GM12874 (cell line): ENCODE results near the gene RCN1.

Experiments
- CTCF ChIP-seq: IDR thresholded peaks from 2 replicates; pipeline ENCODE4 v1.5.1; 2011; ENCODE audit warnings: low read depth, mild to moderate bottlenecking, control low read depth, low read length, moderate library complexity; ENCODE audit not compliant: insufficient read depth

RCN1 gene

GRCh38 chr11:32137869-32138268 is 47.0 kb downstream of the RCN1 start:
- no peak for TF ChIP-seq CTCF

DNA sequence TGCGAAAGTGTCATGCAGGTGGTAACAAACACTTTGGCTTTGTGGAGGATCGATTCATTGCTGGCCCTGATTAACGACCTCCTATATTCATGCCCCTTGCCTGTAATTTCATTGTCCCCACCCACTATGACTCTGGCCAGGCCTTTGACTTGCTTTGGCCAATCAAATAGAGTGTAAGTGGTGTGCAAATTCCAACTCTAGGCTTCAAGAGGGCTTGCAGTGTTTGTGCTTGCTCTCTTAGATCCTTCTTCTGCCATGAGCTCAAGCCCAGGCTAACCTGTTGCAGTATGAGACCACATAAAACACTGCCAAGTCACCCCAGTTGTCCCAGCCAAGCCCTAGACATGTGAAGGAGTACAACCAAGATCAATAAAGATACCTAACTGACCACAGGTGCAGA is 48.0 kb downstream of the RCN1 start:
- no peak for TF ChIP-seq CTCF

- TF ChIP-seq CTCF, result no peak
These were observed 49.1 kb downstream of the RCN1 start for GRCh38 chr11:32139896-32140520.

GRCh38 chr11:32141745-32142546 is 51.1 kb downstream of the RCN1 start:
- TF ChIP-seq CTCF, result no peak

- no peak for TF ChIP-seq CTCF
These were observed 52.5 kb downstream of the RCN1 start for GRCh38 chr11:32143378-32143777.

GRCh38 chr11:32145282-32145681 is 54.4 kb downstream of the RCN1 start:
- no peak for TF ChIP-seq CTCF

GRCh38 chr11:32148895-32149294 is 58.0 kb downstream of the RCN1 start:
- TF ChIP-seq CTCF, result no peak
